ENCODE results near the gene IRAK3.

Gene IRAK3

DNA sequence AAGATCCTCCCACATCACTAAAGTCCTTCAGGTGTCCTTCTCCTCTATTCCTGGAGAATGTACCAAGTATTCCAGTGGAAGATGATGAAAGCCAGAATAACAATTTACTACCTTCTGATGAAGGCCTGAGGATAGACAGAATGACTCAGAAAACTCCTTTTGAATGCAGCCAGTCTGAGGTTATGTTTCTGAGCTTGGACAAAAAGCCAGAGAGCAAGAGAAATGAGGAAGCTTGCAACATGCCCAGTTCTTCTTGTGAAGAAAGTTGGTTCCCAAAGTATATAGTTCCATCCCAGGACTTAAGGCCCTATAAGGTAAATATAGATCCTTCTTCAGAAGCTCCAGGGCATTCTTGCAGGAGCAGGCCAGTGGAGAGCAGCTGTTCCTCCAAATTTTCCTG is 58.7 kb downstream of the IRAK3 start:
- TF ChIP-seq SNAI2 (CRISPR knock-in tag; IDR thresholded peaks at IDR 0.05) (no peak), TSHZ2 (CRISPR knock-in tag; IDR thresholded peaks at IDR 0.05) (no peak)
- ATAC-seq, result no peak

DNA sequence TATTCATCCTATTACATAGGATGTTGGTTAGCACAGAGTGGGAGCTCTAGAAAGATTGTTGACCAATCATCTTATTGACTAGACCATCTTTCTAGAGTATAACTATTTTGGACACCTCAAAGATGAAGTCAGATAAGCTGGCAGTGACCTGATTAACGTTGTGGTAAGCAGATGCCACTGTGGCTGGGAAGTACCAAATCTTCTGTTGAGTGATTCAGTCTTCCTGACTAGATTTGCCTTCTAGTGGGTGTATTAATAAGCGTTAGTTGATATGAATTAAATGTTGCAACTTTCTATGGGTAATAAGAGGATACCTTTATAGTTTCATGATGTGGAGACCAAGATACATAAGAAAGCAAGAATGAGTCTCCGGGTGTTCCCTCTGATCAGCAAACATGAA is 62.0 kb downstream of the IRAK3 start:
- TF ChIP-seq TSHZ2 (CRISPR knock-in tag; IDR thresholded peaks at IDR 0.05) (no peak), SNAI2 (CRISPR knock-in tag; IDR thresholded peaks at IDR 0.05) (no peak), ZFP3 (CRISPR knock-in tag; IDR thresholded peaks at IDR 0.05) (no peak), BACH2 (CRISPR knock-in tag; IDR thresholded peaks at IDR 0.05; ENCODE audit: borderline replicate concordance) (no peak), ZC3H10 (CRISPR knock-in tag; IDR thresholded peaks at IDR 0.05) (no peak)
- TF ChIP-seq, protein P1, sequence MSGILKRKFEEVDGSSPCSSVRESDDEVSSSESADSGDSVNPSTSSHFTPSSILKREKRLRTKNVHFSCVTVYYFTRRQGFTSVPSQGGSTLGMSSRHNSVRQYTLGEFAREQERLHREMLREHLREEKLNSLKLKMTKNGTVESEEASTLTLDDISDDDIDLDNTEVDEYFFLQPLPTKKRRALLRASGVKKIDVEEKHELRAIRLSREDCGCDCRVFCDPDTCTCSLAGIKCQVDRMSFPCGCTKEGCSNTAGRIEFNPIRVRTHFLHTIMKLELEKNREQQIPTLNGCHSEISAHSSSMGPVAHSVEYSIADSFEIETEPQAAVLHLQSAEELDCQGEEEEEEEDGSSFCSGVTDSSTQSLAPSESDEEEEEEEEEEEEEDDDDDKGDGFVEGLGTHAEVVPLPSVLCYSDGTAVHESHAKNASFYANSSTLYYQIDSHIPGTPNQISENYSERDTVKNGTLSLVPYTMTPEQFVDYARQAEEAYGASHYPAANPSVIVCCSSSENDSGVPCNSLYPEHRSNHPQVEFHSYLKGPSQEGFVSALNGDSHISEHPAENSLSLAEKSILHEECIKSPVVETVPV (CRISPR knock-in tag; IDR thresholded peaks at IDR 0.05), result no peak
- no peak for ATAC-seq

GRCh38 chr12:66252771-66253170 is 63.8 kb downstream of the IRAK3 start:
- TF ChIP-seq, protein P1 (CRISPR knock-in tag; IDR thresholded peaks at IDR 0.05), result no peak
- TF ChIP-seq ESRRG (CRISPR knock-in tag; IDR thresholded peaks at IDR 0.05) (no peak), ZNF8 (CRISPR knock-in tag; IDR thresholded peaks at IDR 0.05) (no peak), OSR1 (CRISPR knock-in tag; IDR thresholded peaks at IDR 0.05) (no peak), ZFP3 (CRISPR knock-in tag; IDR thresholded peaks at IDR 0.05) (no peak), PATZ1 (CRISPR knock-in tag; IDR thresholded peaks at IDR 0.05; ENCODE audit: borderline replicate concordance) (no peak), TCF4 (CRISPR knock-in tag; IDR thresholded peaks at IDR 0.05; ENCODE audit: borderline replicate concordance) (no peak), ISL1 (CRISPR knock-in tag; IDR thresholded peaks at IDR 0.05) (no peak), TSHZ2 (CRISPR knock-in tag; IDR thresholded peaks at IDR 0.05) (no peak), RARB (CRISPR knock-in tag; IDR thresholded peaks at IDR 0.05) (no peak), ZNF70 (CRISPR knock-in tag; IDR thresholded peaks at IDR 0.05) (no peak), SNAI2 (CRISPR knock-in tag; IDR thresholded peaks at IDR 0.05) (no peak), ZFP30 (CRISPR knock-in tag; IDR thresholded peaks at IDR 0.05) (no peak), ZC3H10 (CRISPR knock-in tag; IDR thresholded peaks at IDR 0.05) (no peak)
- TF ChIP-seq, protein P2, sequence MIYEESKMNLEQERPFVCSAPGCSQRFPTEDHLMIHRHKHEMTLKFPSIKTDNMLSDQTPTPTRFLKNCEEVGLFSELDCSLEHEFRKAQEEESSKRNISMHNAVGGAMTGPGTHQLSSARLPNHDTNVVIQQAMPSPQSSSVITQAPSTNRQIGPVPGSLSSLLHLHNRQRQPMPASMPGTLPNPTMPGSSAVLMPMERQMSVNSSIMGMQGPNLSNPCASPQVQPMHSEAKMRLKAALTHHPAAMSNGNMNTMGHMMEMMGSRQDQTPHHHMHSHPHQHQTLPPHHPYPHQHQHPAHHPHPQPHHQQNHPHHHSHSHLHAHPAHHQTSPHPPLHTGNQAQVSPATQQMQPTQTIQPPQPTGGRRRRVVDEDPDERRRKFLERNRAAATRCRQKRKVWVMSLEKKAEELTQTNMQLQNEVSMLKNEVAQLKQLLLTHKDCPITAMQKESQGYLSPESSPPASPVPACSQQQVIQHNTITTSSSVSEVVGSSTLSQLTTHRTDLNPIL (CRISPR knock-in tag; IDR thresholded peaks at IDR 0.05; ENCODE audit: low read depth), result no peak
- TF ChIP-seq, protein P3, sequence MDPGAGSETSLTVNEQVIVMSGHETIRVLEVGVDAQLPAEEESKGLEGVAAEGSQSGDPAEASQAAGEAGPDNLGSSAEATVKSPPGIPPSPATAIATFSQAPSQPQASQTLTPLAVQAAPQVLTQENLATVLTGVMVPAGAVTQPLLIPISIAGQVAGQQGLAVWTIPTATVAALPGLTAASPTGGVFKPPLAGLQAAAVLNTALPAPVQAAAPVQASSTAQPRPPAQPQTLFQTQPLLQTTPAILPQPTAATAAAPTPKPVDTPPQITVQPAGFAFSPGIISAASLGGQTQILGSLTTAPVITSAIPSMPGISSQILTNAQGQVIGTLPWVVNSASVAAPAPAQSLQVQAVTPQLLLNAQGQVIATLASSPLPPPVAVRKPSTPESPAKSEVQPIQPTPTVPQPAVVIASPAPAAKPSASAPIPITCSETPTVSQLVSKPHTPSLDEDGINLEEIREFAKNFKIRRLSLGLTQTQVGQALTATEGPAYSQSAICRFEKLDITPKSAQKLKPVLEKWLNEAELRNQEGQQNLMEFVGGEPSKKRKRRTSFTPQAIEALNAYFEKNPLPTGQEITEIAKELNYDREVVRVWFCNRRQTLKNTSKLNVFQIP (CRISPR knock-in tag; IDR thresholded peaks at IDR 0.05; ENCODE audit: borderline replicate concordance, low read depth), result no peak
- ATAC-seq, result no peak
